CD4-positive, CD25-positive, alpha-beta regulatory T cell (primary cell): Measurements from ENCODE around the gene RAPGEF4. TPM values are rescaled to one million over a fixed set of nuclear protein-coding genes. Genes with fewer than 3 reads are reported as not detected.

Experiments
- ATAC-seq, 2 donors: fragments of 150-1000 bp; cut with Tn5 transposase; one replicate each; pipeline ENCODE4 v1.10.0; 2021; ENCODE audit warnings: low read depth in 2 of 2, moderate number of reproducible peaks in 2 of 2, moderate library complexity in 1 of 2
- DNase-seq, 3 donors: peaks; one replicate each; pipeline versions ENCODE4 v3.0.0 to v3.0.0-alpha.2; 2012 to 2022; ENCODE audit warnings: mixed read lengths in 1 of 3
- H3K27ac ChIP-seq: one replicate; pipeline ENCODE4 v1.7.0; 2013; ENCODE audit warnings: mild to moderate bottlenecking, low read length; ENCODE audit not compliant: insufficient read depth, poor library complexity, severe bottlenecking
- H3K27me3 ChIP-seq: one replicate; pipeline ENCODE4 v1.7.0; 2013; ENCODE audit warnings: low read length; ENCODE audit not compliant: control insufficient read depth, insufficient read depth
- H3K36me3 ChIP-seq: one replicate; pipeline ENCODE4 v1.7.0; 2013; ENCODE audit warnings: mild to moderate bottlenecking, low read length, moderate library complexity; ENCODE audit not compliant: control insufficient read depth, insufficient read depth
- H3K4me1 ChIP-seq: 2 replicates; pipeline ENCODE4 v1.7.0; 2013; ENCODE audit warnings: mild to moderate bottlenecking, low read length; ENCODE audit not compliant: insufficient read depth, control insufficient read depth, poor library complexity, severe bottlenecking
- H3K4me3 ChIP-seq: one replicate; pipeline ENCODE4 v1.7.0; 2013; ENCODE audit warnings: low read depth, mild to moderate bottlenecking, low read length, moderate library complexity
- H3K9me3 ChIP-seq, 2 experiments: 1 replicate in 1 of 2; 2 replicates in 1 of 2; pipeline ENCODE4 v1.7.0; 2013; ENCODE audit warnings: low read length in 2 of 2, mild to moderate bottlenecking in 1 of 2, moderate library complexity in 1 of 2; ENCODE audit not compliant: control insufficient read depth in 2 of 2
- H3K27ac Mint-ChIP-seq, 3 donors: one replicate each; pipeline ENCODE4 v1.8.0; 2020 to 2022; ENCODE audit warnings: mild to moderate bottlenecking in 3 of 3, mixed read lengths in 3 of 3, moderate library complexity in 2 of 3
- H3K27me3 Mint-ChIP-seq: one replicate; pipeline ENCODE4 v1.8.0; 2022; ENCODE audit warnings: mild to moderate bottlenecking, mixed read lengths
- H3K36me3 Mint-ChIP-seq: one replicate; pipeline ENCODE4 v1.8.0; 2020; ENCODE audit warnings: mixed read lengths
- H3K4me1 Mint-ChIP-seq, 4 donors: one replicate each; pipeline ENCODE4 v1.8.0; 2020 to 2022; ENCODE audit warnings: mixed read lengths in 4 of 4, mild to moderate bottlenecking in 1 of 4
- H3K4me3 Mint-ChIP-seq, 4 donors: one replicate each; pipeline ENCODE4 v1.8.0; 2020 to 2022; ENCODE audit warnings: mild to moderate bottlenecking in 4 of 4, mixed read lengths in 4 of 4, moderate library complexity in 3 of 4
- H3K9me3 Mint-ChIP-seq, 7 donors: one replicate each; pipeline ENCODE4 v1.8.0; 2020 to 2022; ENCODE audit warnings: mixed read lengths in 7 of 7, mild to moderate bottlenecking in 3 of 7, moderate library complexity in 2 of 7
- polyA plus RNA-seq, 4 donors: library from polyadenylated mRNA; unstranded; fragments of 300-500 nt; fragmentation: Illumina TruSeq; gene quantifications; one replicate each; pipeline ENCODE4 v1.2.3, GENCODE V29; 2021
- total RNA-seq: library from RNA; stranded (reverse); gene quantifications from one replicate; pipeline ENCODE4 v1.2.3, GENCODE V29; 2022

RAPGEF4 gene
- total and polyA plus RNA-seq, 5 donors from 2014 or later = 1.4 TPM; not detected in 4

DNA sequence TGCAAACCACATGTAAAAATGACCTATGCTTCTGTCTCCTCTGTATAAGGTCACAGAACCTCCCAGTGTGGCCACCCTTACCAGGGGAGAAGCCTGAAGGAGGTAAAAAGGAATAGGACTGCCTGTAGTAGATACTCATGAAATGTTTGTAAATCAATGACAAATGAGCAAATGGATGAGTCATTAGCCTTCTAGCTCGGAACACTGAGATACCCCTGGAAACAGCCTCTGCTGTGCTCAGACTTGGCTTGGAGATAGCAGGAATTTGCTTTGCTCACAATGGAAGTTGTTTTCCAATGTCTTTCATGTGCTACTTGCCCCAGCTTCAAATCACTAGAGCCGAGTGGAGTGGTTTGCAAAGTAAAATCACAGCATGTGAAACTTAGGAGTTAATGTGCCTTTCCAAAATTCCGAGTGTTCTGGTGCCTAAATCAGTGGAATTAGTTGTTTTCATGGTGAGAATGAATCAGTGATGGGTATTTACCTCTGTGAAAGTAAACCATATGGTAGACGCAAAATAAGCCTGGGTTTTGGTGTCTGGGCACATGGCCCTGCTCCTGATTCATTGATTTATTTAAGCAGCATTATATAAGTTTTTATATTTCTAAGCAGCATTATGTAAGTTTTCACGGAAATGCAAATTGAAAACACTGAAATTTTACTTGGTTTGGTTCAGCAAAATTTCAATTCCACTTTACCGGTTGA is 186.0 kb downstream of the RAPGEF4 start:
- Mint-ChIP-seq H3K36me3 (no peaks in the 10 kb centered on the region), H3K9me3 (no peaks in the 10 kb centered on the region), H3K4me3 (no peak overlapping the region), H3K27me3 (peaks cover 10% of the 10 kb centered on the region), H3K27ac (no peak overlapping the region), H3K4me1 (no peaks in the 10 kb centered on the region)
- peaks cover 2% of the 10 kb centered on the region for H3K27me3 ChIP-seq
- H3K36me3 ChIP-seq = no peaks in the 10 kb centered on the region
- no peak overlapping the region for H3K27ac ChIP-seq
- H3K4me1 ChIP-seq = no peaks in the 10 kb centered on the region
- no peaks in the 10 kb centered on the region for H3K9me3 ChIP-seq
- H3K4me3 ChIP-seq = no peak overlapping the region
- DNase-seq (no peak), ATAC-seq (no peak)

DNA sequence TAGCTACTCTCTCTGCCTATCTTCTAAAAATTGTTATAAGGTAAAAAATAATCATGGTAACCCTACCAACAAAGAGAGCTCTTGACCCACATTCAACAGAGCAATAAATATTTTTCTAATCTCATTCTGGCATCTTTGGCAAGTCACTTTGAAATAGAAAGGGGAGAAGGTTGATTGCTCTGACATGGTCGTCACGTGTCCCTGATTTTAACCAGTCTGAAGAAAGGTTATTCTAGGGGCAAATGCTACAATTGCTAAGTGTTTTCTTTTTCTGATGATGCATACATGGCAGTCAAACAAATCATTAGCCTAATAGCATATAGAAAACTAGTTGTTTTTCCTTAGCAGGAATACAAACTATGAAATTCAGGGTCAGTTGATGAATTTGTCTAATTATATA is 186.7 kb downstream of the RAPGEF4 start:
- Mint-ChIP-seq H3K4me3 (no peak overlapping the region), H3K36me3 (no peaks in the 10 kb centered on the region), H3K4me1 (no peaks in the 10 kb centered on the region), H3K27ac (no peak overlapping the region), H3K27me3 (peaks cover 10% of the 10 kb centered on the region), H3K9me3 (no peaks in the 10 kb centered on the region)
- Histone ChIP-seq H3K27ac (no peak overlapping the region), H3K27me3 (peaks cover 2% of the 10 kb centered on the region), H3K36me3 (no peaks in the 10 kb centered on the region), H3K9me3 (no peaks in the 10 kb centered on the region), H3K4me1 (no peaks in the 10 kb centered on the region), H3K4me3 (no peak overlapping the region)
- ATAC-seq (no peak), DNase-seq (no peak)

DNA sequence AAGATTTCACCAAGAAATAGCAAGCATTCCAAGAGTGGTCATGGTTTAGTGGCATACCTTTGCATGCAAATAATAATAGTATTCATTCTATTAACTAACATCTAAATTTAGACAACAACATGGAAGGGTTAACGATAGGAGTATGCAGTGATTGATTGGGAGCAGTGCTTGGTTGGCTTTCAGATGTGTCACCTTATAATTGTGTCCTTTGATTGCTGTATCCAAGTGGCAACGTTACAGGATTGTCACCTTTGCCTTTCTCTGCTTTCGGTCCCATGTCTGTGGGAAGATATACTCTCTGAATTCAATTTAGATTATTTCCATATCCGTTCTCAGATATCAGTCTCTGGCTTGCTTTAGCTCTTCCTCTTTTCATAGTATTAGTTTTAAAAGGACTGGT is 187.2 kb downstream of the RAPGEF4 start:
- ATAC-seq = no peak
- Mint-ChIP-seq H3K27ac (no peak overlapping the region), H3K4me3 (no peak overlapping the region), H3K4me1 (no peaks in the 10 kb centered on the region), H3K9me3 (no peaks in the 10 kb centered on the region), H3K36me3 (no peaks in the 10 kb centered on the region), H3K27me3 (peaks cover 10% of the 10 kb centered on the region)
- Histone ChIP-seq H3K36me3 (no peaks in the 10 kb centered on the region), H3K4me3 (no peak overlapping the region), H3K27ac (no peak overlapping the region), H3K9me3 (no peaks in the 10 kb centered on the region), H3K4me1 (no peaks in the 10 kb centered on the region), H3K27me3 (peaks cover 3% of the 10 kb centered on the region)
- no peak for DNase-seq

DNA sequence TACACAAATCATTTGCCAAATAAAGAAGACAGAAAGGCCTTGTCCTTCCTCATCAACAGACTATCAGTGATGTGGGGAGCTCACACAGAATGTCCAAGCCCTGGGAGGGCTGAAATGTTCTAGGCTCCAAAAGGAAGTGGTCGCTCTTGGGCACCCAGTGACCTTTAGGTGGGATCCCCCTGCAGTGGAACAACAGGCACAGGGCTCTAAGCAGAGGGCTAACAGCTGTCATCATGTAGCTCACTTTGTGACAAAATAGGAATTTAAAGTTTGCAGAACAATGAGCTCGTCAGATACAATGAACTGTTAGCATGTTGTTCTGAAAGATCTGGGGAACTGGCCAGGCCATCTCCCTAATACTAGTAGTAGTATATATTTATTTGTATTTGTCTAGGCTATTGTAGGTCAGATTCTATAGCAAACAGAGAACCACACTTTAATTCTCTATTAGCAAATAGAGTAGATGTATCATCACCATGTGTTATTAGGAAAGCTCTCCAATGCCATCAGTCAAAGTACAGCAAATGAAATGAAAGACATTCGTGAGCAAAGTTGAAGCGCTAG is 188.5 kb downstream of the RAPGEF4 start:
- no peak for DNase-seq

DNA sequence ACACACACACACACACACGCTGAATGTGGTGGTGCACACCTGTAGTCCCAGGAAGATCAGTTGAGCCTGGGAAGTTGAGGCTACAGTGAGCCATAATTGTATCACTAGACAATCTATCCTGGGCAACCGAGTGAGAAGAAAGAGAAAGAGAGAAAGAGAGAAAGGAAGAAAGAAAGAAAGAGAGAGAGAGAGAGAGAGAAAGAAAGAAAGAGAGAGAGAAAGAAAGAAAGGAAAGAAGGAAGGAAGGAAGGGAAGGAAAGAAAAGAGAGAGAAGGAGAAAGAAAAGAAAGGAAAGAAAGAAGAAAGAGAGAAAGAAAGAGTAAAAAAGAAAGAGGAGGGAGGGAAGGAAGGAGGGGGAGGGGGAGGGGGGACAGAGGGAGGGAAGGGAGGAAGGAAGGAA is 190.0 kb downstream of the RAPGEF4 start:
- Mint-ChIP-seq H3K27me3 (peaks cover 9% of the 10 kb centered on the region), H3K36me3 (no peaks in the 10 kb centered on the region), H3K27ac (no peak overlapping the region), H3K4me1 (no peaks in the 10 kb centered on the region), H3K4me3 (no peak overlapping the region), H3K9me3 (peaks cover 0 to 2% (median 0%) of the 10 kb centered on the region in 7 donors)
- ATAC-seq = no peak
- Histone ChIP-seq H3K4me3 (no peak overlapping the region), H3K27me3 (peaks cover 9% of the 10 kb centered on the region), H3K4me1 (no peaks in the 10 kb centered on the region), H3K9me3 (no peaks in the 10 kb centered on the region), H3K27ac (no peak overlapping the region), H3K36me3 (no peaks in the 10 kb centered on the region)
- DNase-seq = no peak

More for the DNA sequence above, 188.5 kb downstream of the RAPGEF4 start:
- Histone ChIP-seq H3K27ac (no peak overlapping the region), H3K4me1 (no peaks in the 10 kb centered on the region), H3K36me3 (no peaks in the 10 kb centered on the region), H3K9me3 (no peaks in the 10 kb centered on the region), H3K4me3 (no peak overlapping the region), H3K27me3 (peaks cover 9% of the 10 kb centered on the region)
- Mint-ChIP-seq H3K36me3 (no peaks in the 10 kb centered on the region), H3K4me3 (no peak overlapping the region), H3K4me1 (no peaks in the 10 kb centered on the region), H3K27me3 (peaks cover 5% of the 10 kb centered on the region), H3K27ac (no peak overlapping the region), H3K9me3 (no peaks in the 10 kb centered on the region)
- ATAC-seq = no peak

DNA sequence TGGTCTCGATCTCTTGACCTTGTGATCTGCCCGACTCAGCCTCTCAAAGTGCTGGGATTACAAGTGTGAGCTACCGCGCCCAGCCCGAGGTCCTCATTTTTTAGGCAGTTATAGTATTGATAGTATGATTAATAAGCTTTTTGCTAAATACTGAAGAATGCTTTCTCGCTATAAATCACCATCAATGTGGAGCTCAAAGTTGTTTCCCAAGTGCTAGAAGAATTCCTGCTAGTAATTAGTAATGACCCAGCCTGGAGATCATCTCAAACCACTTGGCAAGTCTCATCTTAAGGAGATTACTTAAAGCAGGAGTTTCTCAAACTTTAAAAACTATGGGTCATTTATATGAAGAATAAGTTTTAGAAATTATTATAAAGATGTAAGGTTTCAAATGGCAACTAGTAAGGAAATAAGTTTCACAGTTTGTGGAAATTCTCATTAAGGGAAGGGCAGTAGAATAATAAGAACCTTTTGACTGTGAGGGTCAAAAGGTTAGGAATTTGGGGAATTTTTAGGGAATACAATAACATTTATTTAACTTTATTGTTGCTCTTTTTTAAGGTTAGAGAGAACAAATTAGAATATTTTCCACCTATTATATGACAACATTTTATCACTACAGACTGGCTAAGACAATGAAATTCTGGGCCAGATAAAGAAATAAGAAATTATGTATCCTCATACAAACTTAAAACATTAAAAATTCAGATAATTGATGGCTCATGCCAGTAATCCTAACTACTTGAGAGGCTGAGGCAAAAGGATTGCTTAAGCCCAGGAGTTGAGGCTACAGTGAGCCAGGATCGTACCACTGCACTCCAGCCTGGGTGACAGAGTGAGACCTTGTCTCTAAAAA is 191.4 kb downstream of the RAPGEF4 start:
- Mint-ChIP-seq H3K9me3 (peaks cover 0 to 2% (median 0%) of the 10 kb centered on the region in 7 donors), H3K4me1 (peaks cover 0 to 7% (median 2%) of the 10 kb centered on the region in 4 donors), H3K27ac (no peak overlapping the region), H3K36me3 (no peaks in the 10 kb centered on the region), H3K27me3 (peaks cover 13% of the 10 kb centered on the region), H3K4me3 (no peak overlapping the region)
- H3K4me3 ChIP-seq = no peak overlapping the region
- H3K27ac ChIP-seq = no peak overlapping the region
- H3K4me1 ChIP-seq = no peaks in the 10 kb centered on the region
- ATAC-seq (no peak), DNase-seq (no peak)
- H3K9me3 ChIP-seq = no peaks in the 10 kb centered on the region
- H3K27me3 ChIP-seq = peaks cover 9% of the 10 kb centered on the region
- no peaks in the 10 kb centered on the region for H3K36me3 ChIP-seq

DNA sequence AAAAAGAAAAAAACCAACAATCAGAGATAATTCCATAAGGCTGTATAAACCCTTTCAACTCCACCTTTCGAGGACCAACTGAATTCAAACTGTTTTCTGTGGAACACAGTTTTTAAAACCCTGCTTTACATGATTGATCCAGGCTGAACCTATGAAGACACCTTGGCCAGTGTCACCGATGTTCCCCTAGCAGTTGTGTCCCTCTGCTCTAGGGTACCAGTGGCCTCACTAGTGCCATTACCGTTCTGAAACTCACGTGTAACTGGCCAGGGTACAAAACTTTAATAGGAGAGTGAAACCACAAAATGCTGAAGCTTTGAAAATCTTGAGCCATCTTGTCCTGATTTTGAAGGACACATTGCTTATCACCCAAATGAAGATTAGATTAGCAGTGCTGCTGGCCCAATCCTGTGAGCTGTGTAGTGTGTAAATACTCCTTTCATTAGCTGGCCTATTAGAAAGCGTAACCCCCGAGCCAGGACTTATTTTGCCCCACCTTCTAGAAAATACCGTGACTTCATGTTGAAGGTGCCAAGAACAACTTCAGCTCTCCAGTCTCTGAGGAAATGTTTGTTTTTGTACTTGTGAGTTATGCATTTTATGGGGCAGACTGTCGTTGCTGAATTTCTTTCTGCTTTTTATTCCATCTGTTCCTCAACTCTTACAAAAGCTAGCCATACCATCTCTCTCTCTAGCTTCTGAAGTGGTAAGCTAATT is 192.2 kb downstream of the RAPGEF4 start:
- DNase-seq (no peak), ATAC-seq (no peak)
- Histone ChIP-seq H3K4me1 (no peaks in the 10 kb centered on the region), H3K27me3 (peaks cover 7% of the 10 kb centered on the region), H3K36me3 (no peaks in the 10 kb centered on the region), H3K9me3 (no peaks in the 10 kb centered on the region), H3K27ac (no peak overlapping the region), H3K4me3 (no peak overlapping the region)
- no peak overlapping the region for H3K4me3 Mint-ChIP-seq
- peaks cover 0 to 8% (median 2%) of the 10 kb centered on the region in 4 donors for H3K4me1 Mint-ChIP-seq
- no peak overlapping the region for H3K27ac Mint-ChIP-seq
- no peaks in the 10 kb centered on the region for H3K36me3 Mint-ChIP-seq
- H3K27me3 Mint-ChIP-seq = peaks cover 13% of the 10 kb centered on the region
- peaks cover 0 to 2% (median 0%) of the 10 kb centered on the region in 7 donors for H3K9me3 Mint-ChIP-seq
